Adrenal gland (tissue), 12 donors: ENCODE results near the gene DEAF1. TPM values are rescaled to one million over a fixed set of nuclear protein-coding genes. Genes with fewer than 3 reads are reported as not detected.

Source experiments
- DNase-seq, 7 donors: peaks; one replicate each; pipeline ENCODE4 v3.0.0-alpha.2; 2019 to 2020
- H3K27ac ChIP-seq, 5 donors: fragments of 200-600 bp; sonication (generic) in 4 of 5; 1 replicate in 3 of 5; 2 replicates in 2 of 5; pipeline versions ENCODE4 v1.5.1 to v1.8.0; 2016 to 2020; ENCODE audit warnings: mild to moderate bottlenecking in 1 of 5
- H3K27me3 ChIP-seq: fragments of 200-600 bp; 2 replicates; pipeline ENCODE4 v1.8.0; 2021
- H3K36me3 ChIP-seq, 2 donors: fragments of 200-600 bp; replicated peaks in 1 of 2; 1 replicate in 1 of 2; 2 replicates in 1 of 2; pipeline versions ENCODE4 v1.5.1 to v1.8.0; 2018 to 2022
- H3K4me1 ChIP-seq, 2 donors: fragments of 200-600 bp; replicated peaks in 1 of 2; 1 replicate in 1 of 2; 2 replicates in 1 of 2; pipeline versions ENCODE4 v1.5.1 to v1.8.0; 2018 to 2021
- H3K4me3 ChIP-seq, 4 donors: fragments of 200-600 bp; sonication (generic) in 3 of 4; one replicate each; pipeline ENCODE4 v1.5.1; 2016 to 2018
- H3K9me3 ChIP-seq, 3 donors: fragments of 200-600 bp; sonication (generic) in 1 of 3; replicated peaks in 1 of 3; 1 replicate in 2 of 3; 2 replicates in 1 of 3; pipeline versions ENCODE4 v1.5.1 to v1.8.0; 2016 to 2021
- POLR2A ChIP-seq, 2 donors: fragments of 450-650 bp; IDR thresholded peaks; one replicate each; pipeline ENCODE4 v1.6.1; 2017; ENCODE audit warnings: antibody characterized with exemption in 2 of 2, mild to moderate bottlenecking in 2 of 2, moderate library complexity in 1 of 2
- WGBS, 4 donors: extraction: QIAGEN DNeasy Blood & Tissue Kit in 2 of 4; methylation state at CpG; one replicate each; pipeline versions ENCODE4 v1.1.5 to v1.1.7; 2013 to 2017; 5-methylcytosine and 5-hydroxymethylcytosine counted together
- intact Hi-C, 2 donors: fragments of 100-400 bp; cut with DNase I; formaldehyde crosslinking; loops; one replicate each; pipeline versions ENCODE4 v1.14.1 to v1.15.0; 2022 to 2023
- polyA plus RNA-seq, 3 donors: library from polyadenylated mRNA; stranded (reverse); fragments of 200-250 nt in 2 of 3; fragments of 350-450 nt in 1 of 3; fragmentation: Illumina TruSeq in 1 of 3; extraction: RNeasy Lipid Tissue Mini Kit (QIAGEN cat#74804) in 1 of 3; gene quantifications; one replicate each; pipeline ENCODE4 v1.2.3, GENCODE V29; 2013 to 2014
- total RNA-seq, 9 donors: library from RNA; depleted of rRNA in 4 of 9; stranded (reverse); fragments of >200 nt in 4 of 9; fragments of 120-200 nt in 1 of 9; fragmentation: NEBNext Ultra II Directional in 1 of 9; extraction: Animal tissue kit (Norgen Biotek cat#: 25700) in 1 of 9; gene quantifications; one replicate each; pipeline versions ENCODE4 v1.1.0 to v1.2.4, GENCODE V29; 2013 to 2023
- TF ChIP-seq, protein P1 (sequence below), 6 experiments: fragments of 450-650 bp in 4 of 6; fragments of 200-600 bp in 2 of 6; sonication (generic) in 1 of 6; IDR thresholded peaks; 1 replicate in 5 of 6; 2 replicates in 1 of 6; pipeline versions ENCODE4 v1.5.1 to v1.8.0; 2016 to 2021; ENCODE audit warnings: antibody characterized with exemption in 6 of 6, mild to moderate bottlenecking in 2 of 6, moderate library complexity in 1 of 6
- donor health status: healthy with polysubstance abuse.
- donor health status: Bipolar disorder and iron deficiency.
- donor health status: DM: yes; HTN: yes; CAD: no.
- donor health status: DM: no; HTN: no; CAD: no.
- donor health status: DM: no; HTN: no; CAD: no.
- donor health status: DM: yes; HTN: yes; CAD: no.

The DEAF1 gene
- total and polyA plus RNA-seq, 12 donors: 20.6 to 131 (median 55.5) TPM

DNA sequence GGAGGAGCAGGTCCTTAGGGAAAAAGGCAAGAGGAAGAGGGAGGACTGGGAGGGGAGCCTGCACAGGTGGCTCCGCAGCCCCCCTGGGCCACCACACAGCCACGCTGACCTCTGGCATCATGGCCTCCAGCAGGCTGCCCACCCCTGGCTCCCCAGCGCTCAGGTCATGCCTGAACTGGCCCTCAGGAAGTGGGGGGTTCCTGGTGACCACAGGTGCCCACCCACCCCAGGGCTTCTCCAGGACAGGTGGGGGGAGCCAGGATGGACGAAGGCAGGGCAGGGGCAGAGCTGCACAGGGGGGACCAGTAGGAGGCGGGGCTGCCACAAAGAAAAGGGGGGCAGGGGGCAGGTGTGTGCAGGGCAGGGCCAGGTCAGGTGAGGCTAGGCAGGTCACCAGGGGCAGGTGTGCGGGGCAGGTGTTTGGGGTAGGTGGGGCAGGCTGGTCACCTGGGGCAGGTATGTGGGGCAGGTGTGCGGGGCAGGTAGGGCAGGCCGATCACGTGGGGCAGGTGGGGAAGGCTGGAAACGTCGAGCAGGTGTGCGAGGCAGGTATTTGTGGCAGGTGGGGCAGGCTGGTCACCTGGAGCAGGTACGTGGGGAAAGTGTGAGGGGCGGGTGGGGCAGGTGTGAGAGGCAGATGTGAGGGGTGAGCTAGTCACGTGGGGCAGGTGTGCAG, 997 bp downstream of the DEAF1 start:
- H3K27me3 ChIP-seq: no peaks in the 10 kb centered on the region
- peak overlapping the region in 2 of 5 donors; percentile 99 to 100 for H3K27ac ChIP-seq
- DNase-seq: peak in 2 of 7 donors; percentile 42 to 53
- intact Hi-C loops: no loop called here
- H3K36me3 ChIP-seq: peaks cover 0 to 13% of the 10 kb centered on the region in 2 donors
- TF ChIP-seq, protein P1, sequence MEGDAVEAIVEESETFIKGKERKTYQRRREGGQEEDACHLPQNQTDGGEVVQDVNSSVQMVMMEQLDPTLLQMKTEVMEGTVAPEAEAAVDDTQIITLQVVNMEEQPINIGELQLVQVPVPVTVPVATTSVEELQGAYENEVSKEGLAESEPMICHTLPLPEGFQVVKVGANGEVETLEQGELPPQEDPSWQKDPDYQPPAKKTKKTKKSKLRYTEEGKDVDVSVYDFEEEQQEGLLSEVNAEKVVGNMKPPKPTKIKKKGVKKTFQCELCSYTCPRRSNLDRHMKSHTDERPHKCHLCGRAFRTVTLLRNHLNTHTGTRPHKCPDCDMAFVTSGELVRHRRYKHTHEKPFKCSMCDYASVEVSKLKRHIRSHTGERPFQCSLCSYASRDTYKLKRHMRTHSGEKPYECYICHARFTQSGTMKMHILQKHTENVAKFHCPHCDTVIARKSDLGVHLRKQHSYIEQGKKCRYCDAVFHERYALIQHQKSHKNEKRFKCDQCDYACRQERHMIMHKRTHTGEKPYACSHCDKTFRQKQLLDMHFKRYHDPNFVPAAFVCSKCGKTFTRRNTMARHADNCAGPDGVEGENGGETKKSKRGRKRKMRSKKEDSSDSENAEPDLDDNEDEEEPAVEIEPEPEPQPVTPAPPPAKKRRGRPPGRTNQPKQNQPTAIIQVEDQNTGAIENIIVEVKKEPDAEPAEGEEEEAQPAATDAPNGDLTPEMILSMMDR (IDR thresholded peaks at IDR 0.05): no peak
- TF ChIP-seq POLR2A (IDR thresholded peaks at IDR 0.05): no peak
- 67 to 69% (median 68%) methylated on average over 9 to 15 of the region's 15 CpGs for WGBS, 4 donors
- H3K4me3 ChIP-seq: peak overlapping the region in 1 of 4 donors; percentile 73
- H3K9me3 ChIP-seq: no peaks in the 10 kb centered on the region
- H3K4me1 ChIP-seq: peaks cover 29 to 37% of the 10 kb centered on the region in 2 donors

DNA sequence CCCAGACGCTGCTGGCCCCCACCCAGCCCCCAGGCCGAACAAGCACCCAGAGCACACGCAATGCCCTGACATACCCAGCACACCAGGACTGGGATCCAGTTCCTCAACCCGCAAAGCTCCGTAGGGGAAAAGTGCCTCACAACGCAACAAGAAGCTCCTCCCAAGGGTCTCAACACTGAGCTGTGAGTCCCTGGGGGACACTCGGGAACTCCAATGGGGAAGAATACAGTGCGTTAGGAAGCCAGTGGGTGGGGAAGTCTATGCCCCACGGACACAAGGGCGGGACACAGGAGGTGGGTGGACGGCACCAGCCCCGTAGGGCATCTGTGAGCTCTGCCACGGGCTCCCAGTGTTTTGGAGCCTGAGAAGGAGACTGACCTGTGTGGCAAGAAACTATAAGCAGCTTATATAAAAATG, 1.6 kb downstream of the DEAF1 start:
- Histone ChIP-seq H3K27ac (peak overlapping the region in 1 of 5 donors; percentile 13), H3K9me3 (no peaks in the 10 kb centered on the region), H3K36me3 (peaks cover 0 to 18% of the 10 kb centered on the region in 2 donors), H3K27me3 (no peaks in the 10 kb centered on the region), H3K4me3 (peak overlapping the region in 1 of 4 donors; percentile 34), H3K4me1 (peaks cover 29 to 33% of the 10 kb centered on the region in 2 donors)
- 41 to 55% (median 53%) methylated on average over 10 to 13 of the region's 13 CpGs for WGBS, 4 donors
- intact Hi-C loops: no loop called here
- TF ChIP-seq, protein P1 (IDR thresholded peaks at IDR 0.05): no peak
- no peak for TF ChIP-seq POLR2A (IDR thresholded peaks at IDR 0.05)
- DNase-seq: no peak

DNA sequence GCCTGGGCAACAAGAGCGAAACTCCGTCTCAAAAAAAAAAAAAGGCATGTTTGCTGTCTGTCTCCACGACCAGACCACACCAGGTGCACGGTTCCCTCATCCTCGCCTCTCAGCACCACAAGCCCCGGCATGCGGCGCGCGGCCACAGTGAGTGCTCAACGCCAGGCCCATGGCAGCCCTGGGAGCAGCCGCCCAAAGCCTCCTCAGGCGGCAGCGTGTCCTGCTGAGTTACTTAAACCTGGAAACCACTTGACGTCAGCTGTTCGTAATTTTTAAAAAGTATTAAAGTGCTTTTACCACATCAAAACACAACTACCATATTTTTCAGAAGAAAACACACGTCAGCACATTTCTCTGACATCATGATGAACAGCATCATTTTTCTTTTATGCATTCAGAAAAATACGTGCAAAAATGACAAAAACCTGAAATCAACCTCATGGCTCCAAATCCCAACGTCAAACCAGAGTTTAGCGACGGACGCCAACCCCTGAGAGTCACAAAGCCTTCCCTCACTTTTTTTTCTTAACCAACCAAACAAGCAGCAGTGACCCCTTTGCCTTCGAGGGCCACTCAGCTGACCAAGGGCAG, 2.1 kb downstream of the DEAF1 start:
- intact Hi-C loops: no loop called here
- Histone ChIP-seq H3K4me1 (peaks cover 29% of the 10 kb centered on the region in 2 donors), H3K36me3 (peaks cover 0 to 22% of the 10 kb centered on the region in 2 donors), H3K27ac (peak overlapping the region in 1 of 5 donors; percentile 13), H3K9me3 (no peaks in the 10 kb centered on the region), H3K4me3 (no peak overlapping the region), H3K27me3 (no peaks in the 10 kb centered on the region)
- DNase-seq: no peak
- no peak for TF ChIP-seq POLR2A (IDR thresholded peaks at IDR 0.05)
- TF ChIP-seq, protein P1 (IDR thresholded peaks at IDR 0.05): no peak
- WGBS, 4 donors: 87 to 91% (median 89%) methylated on average over 23 of the region's 23 CpGs

DNA sequence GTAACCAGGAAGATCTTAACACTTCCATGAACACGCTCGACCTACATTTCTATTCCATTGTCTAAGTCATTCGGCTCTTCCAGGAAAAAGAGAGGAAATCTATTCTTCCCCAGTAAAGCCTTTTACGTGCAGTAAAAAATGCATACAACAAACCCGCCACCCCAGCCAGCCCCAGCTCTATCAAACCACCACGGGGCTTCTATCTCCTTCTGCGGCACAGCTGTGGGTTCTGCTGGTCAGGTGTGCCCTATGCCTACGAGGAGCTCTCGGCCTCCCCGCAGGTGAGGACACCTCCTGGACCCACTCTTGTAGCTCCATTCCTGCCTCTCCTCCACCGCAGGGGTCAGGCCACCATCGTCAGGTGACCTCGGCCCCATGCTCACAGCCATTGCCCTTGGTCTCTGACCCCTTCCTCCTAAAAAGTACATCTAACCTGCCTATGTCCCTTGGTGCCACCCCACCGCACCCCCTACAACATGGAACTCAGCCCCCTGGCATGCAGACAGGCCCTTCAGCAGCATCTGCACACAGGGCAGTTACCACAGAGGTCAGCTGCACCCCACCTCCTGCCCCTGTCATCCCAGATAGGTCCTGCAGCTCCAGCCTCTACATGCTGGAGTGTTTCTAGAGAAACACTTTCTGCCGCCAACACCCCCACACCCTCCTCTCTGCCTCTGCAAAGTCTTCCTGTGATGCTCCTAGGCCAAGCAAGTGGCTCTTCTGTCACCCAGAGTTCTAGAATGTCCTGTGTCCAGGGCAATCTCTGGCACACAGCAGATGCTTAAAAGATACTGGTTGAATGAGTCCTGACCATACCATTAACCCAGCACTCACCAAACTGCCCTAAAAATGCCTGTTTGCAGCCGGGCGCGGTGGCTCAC, 3.1 kb downstream of the DEAF1 start:
- Histone ChIP-seq H3K36me3 (peaks cover 0 to 27% of the 10 kb centered on the region in 2 donors), H3K4me1 (peaks cover 20 to 22% of the 10 kb centered on the region in 2 donors), H3K27me3 (no peaks in the 10 kb centered on the region), H3K27ac (no peak overlapping the region), H3K4me3 (no peak overlapping the region), H3K9me3 (no peaks in the 10 kb centered on the region)
- DNase-seq: no peak
- intact Hi-C loops: no loop called here
- no peak for TF ChIP-seq POLR2A (IDR thresholded peaks at IDR 0.05)
- TF ChIP-seq, protein P1 (IDR thresholded peaks at IDR 0.05): no peak
- 93 to 97% (median 94%) methylated on average over 14 to 18 of the region's 18 CpGs for WGBS, 4 donors
